Measurements from ENCODE around the gene CTBS. TPM values are rescaled to one million over a fixed set of nuclear protein-coding genes. Genes with fewer than 3 reads are reported as not detected.

The CTBS gene
- 10 to 100 TPM; 27.2 to 28.1 TPM for total RNA-seq

DNA sequence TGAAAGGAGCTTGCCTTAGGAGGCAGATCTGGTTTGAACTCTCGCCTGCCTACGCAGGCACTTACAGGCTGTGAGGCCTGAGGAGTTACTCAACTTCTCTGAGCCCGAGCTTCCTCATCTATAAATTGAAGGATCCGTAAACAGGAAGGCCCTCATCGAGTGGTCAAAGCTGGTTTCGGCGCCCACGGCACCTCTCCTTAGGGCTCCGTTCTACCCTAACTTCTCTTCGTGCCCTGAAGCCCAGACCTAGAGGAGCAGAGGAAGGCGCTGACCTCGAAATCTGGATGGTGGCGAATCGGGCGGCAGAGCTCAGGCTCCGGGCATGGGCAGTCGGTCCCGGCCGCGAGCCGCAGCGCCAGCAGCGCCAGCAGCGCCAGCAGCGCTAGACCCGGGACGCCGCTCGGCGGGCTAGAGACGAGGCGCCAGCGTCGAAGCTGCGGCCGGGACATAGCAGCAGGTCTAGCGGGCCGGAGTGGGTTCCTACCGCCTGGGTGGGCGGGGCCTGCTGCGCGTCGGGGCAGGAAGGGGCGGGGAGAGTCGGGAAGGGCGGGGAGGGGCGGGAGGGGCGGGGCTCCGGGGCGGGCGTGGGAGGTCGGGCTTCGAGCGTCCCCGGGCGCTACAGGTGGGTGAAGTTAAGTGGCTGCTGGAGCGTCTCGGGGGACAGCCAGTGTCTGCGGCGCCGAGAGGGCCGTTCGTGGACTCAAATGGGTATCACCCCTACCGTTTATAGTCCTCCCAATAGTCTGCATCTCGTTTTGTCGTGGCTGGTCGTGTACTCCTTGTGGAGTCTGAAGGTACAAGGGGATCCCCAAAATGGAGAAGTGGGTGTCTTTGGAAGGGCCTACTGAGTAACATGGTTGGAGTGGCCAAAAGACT is at the start of gene CTBS:
Gene CTBS, minus strand, starts transcription at position 474 of the 876 bp plus-strand sequence. Its CDS starts 25 bp downstream, at position 449.
- H3K27ac Mint-ChIP-seq: peak within 1 kb of the TSS; percentile 100
- H3K4me3 Mint-ChIP-seq: peak within 1 kb of the TSS; percentile 97
- peaks cover 39% of the 10 kb centered on the region for H3K4me1 Mint-ChIP-seq
- H3K27me3 Mint-ChIP-seq: no peaks in the 10 kb centered on the region
- ChIA-PET POLR2A (interaction anchor here (0.7 to 5.6 kb wide), 53 partner anchors 9 to 702 kb away, joined by 3 to 209 read pairs (median 4); partner anchors contain the start of genes BCL10, GNG5, PRKACB and RPF1), CTCF (interaction anchor here (1.0 to 3.7 kb wide), 9 partner anchors 23 to 439 kb away, joined by 3 to 27 read pairs (median 5); partner anchors contain the start of genes GNG5, PRKACB and SPATA1)
- peaks cover 42% of the 10 kb centered on the region for H3K36me3 Mint-ChIP-seq (ENCODE audit: low read depth)
- DNase-seq: peak; percentile 86
- H3K9me3 Mint-ChIP-seq: no peaks in the 10 kb centered on the region

DNA sequence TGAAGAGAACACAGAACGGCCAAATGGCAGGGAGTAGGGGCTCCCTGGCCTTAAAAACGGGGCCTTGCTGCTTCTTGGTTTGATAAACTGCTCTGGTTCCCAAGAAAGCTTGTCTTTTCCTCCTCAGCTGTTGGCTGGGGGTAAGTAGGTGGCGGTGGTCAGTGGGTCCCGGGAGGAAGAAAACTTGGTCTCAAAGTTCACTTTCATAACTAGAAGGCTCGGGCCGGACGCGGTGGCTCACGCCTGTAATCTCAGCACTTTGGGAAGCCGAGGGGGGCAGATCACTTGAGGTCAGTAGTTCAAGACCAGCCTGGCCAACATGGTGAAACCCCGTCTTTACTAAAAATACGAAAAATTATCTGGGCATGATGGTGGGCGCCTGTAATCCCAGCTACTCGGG is 47.3 kb upstream of the CTBS start:
- Mint-ChIP-seq H3K27ac (no peak overlapping the region), H3K36me3 (ENCODE audit: low read depth) (no peaks in the 10 kb centered on the region), H3K9me3 (no peaks in the 10 kb centered on the region), H3K4me1 (peaks cover 19% of the 10 kb centered on the region), H3K4me3 (no peak overlapping the region), H3K27me3 (peaks cover 4% of the 10 kb centered on the region)
- ChIA-PET CTCF (interaction anchor here (0.9 to 2.5 kb wide), 8 partner anchors 9 to 480 kb away, joined by 3 to 9 read pairs (median 4); no protein-coding TSS in a partner anchor), POLR2A (interaction anchor here (3.1 kb wide), 1 partner anchor 48 kb away, joined by 20 read pairs; the partner anchor contains the start of gene CTBS)
- no peak for DNase-seq

GRCh38 chr1:84620720-84621313 is 46.6 kb upstream of the CTBS start:
- peak; percentile 85 for DNase-seq
- CTCF ChIA-PET: interaction anchor here (0.6 to 1.9 kb wide), 40 partner anchors 8 to 482 kb away, joined by 3 to 24 read pairs (median 4); partner anchors contain the start of genes CTBS, PRKACB, RPF1 and SPATA1
- H3K4me1 Mint-ChIP-seq: peaks cover 19% of the 10 kb centered on the region
- H3K9me3 Mint-ChIP-seq: no peaks in the 10 kb centered on the region
- POLR2A ChIA-PET: interaction anchor here (1.0 to 3.1 kb wide), 6 partner anchors 47 to 477 kb away, joined by 3 to 20 read pairs (median 5); partner anchors contain the start of genes CTBS, GNG5, PRKACB and SPATA1
- H3K27ac Mint-ChIP-seq: peak overlapping the region; percentile 69
- no peaks in the 10 kb centered on the region for H3K36me3 Mint-ChIP-seq (ENCODE audit: low read depth)
- H3K27me3 Mint-ChIP-seq: no peaks in the 10 kb centered on the region
- H3K4me3 Mint-ChIP-seq: peak overlapping the region; percentile 83

DNA sequence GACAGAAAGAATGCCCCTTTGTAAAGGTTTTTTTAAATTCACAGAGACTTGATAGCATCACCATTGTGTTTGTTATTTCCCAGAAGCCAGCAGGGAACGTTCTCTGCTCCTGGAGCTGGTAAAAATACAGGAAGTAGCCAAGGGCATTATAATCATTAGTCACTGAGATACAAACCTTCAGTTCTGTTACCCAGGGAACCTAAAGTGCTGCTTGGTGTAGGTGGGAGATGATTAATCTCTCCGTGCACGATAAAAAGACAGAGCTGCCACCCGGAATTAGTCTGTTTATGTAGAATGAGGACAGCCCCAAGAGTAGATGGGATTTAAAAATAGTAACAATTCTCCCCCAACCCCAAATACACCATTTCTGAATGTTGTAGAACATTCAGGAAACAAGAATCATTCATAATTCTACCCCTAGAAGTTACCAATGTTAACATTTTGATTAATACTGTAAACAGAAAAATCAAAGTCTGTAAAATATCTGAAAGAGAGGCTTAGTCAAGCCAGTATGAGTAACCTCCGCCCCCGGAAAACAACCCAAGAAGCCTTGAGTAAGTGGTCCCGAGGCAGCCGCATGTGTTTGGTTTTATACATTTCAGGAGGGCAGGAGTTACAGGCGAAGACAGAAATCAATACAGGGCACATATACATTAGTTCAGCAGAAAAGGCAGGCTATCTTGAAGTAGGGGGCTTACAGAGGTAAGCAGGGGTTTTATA is 45.3 kb upstream of the CTBS start:
- no peak for DNase-seq
- no peaks in the 10 kb centered on the region for H3K27me3 Mint-ChIP-seq
- H3K9me3 Mint-ChIP-seq: peaks cover 4% of the 10 kb centered on the region
- ChIA-PET CTCF (interaction anchor here (0.8 to 1.9 kb wide), 30 partner anchors 10 to 478 kb away, joined by 3 to 24 read pairs (median 4); partner anchors contain the start of genes CTBS, PRKACB, RPF1 and SPATA1), POLR2A (interaction anchor here (1.0 to 3.1 kb wide), 5 partner anchors 46 to 476 kb away, joined by 3 to 20 read pairs (median 7); partner anchors contain the start of genes CTBS, GNG5, PRKACB and SPATA1)
- peak overlapping the region; percentile 36 for H3K27ac Mint-ChIP-seq
- peak overlapping the region; percentile 9 for H3K4me3 Mint-ChIP-seq
- H3K4me1 Mint-ChIP-seq: peaks cover 19% of the 10 kb centered on the region
- H3K36me3 Mint-ChIP-seq (ENCODE audit: low read depth): peaks cover under 1% of the 10 kb centered on the region

- H3K4me1 Mint-ChIP-seq: peaks cover 17% of the 10 kb centered on the region
- peaks cover 12% of the 10 kb centered on the region for H3K36me3 Mint-ChIP-seq (ENCODE audit: low read depth)
- no peak overlapping the region for H3K27ac Mint-ChIP-seq
- no peak for DNase-seq
- ChIA-PET POLR2A (no interaction called here), CTCF (interaction anchor here (0.8 kb wide), 1 partner anchor 305 kb away, joined by 3 read pairs; no protein-coding TSS in a partner anchor)
- no peaks in the 10 kb centered on the region for H3K27me3 Mint-ChIP-seq
- H3K9me3 Mint-ChIP-seq: peaks cover 20% of the 10 kb centered on the region
- H3K4me3 Mint-ChIP-seq: no peak overlapping the region
Observed at GRCh38 chr1:84617349-84617748, 43.1 kb upstream of the CTBS start.

DNA sequence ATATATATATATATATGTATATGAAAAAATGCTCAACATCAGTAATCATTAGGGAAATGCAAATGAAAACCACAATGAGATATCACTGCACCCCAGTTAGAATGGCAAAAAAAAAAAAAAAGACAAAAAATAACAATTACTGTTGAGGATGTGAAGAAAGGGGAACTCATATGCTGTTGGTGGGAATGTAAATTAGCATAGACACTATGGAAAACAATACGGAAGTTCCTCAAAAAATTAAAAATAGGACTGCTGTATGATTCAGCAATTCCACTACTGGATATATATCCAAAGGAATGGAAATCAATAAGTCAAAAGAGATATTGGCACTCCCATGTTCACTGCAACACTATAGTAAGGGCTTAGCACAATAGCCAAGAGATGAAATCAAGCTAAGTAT is 41.5 kb upstream of the CTBS start:
- DNase-seq: no peak
- Mint-ChIP-seq H3K4me3 (no peak overlapping the region), H3K4me1 (peaks cover 13% of the 10 kb centered on the region), H3K27ac (no peak overlapping the region), H3K36me3 (ENCODE audit: low read depth) (peaks cover 17% of the 10 kb centered on the region), H3K9me3 (peaks cover 25% of the 10 kb centered on the region), H3K27me3 (no peaks in the 10 kb centered on the region)
- POLR2A ChIA-PET: no interaction called here
- CTCF ChIA-PET: no interaction called here

DNA sequence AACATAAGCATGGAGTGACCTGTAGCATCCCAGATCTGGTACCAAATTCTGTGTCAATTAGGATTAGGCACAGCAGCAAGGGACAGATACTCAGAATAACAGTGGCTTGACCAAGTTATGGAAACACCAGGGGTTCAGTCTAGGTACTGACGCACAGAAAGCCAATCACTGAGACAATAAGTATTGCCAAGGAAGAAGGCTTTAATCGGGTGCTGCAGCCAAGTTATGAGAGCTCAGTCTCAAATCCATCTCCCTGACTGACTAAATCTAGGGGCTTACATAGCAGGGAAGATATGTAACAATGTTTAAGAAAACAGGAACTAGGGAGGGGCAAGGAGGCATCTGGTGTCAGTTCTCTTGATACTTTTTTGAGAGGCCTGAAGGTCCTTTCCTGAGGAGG is 39.6 kb upstream of the CTBS start:
- Mint-ChIP-seq H3K9me3 (peaks cover 28% of the 10 kb centered on the region), H3K4me3 (no peak overlapping the region), H3K36me3 (ENCODE audit: low read depth) (peaks cover 17% of the 10 kb centered on the region), H3K4me1 (no peaks in the 10 kb centered on the region), H3K27ac (no peak overlapping the region), H3K27me3 (no peaks in the 10 kb centered on the region)
- ChIA-PET CTCF (interaction anchor here (1.1 kb wide), 1 partner anchor 11 kb away, joined by 3 read pairs; no protein-coding TSS in a partner anchor), POLR2A (no interaction called here)
- DNase-seq: no peak

DNA sequence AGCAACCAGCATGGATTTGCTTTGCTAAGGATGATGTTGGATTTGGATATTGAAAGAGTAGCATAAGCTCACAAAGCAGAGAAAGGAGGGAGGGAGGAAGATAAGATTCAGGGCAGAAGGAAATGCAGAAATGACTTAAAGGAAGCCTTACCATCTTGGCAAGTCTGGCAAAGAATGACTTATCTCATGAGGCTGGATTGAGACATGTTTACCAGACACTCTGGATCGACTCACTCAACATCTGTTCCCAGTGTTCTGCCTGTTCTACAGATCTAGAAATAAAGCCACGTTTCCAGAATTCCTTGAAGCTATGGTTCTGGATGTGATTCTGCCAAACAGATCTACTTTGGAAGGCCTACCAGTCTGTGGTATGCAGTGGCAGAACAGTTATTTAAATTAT is 38.8 kb upstream of the CTBS start:
- Mint-ChIP-seq H3K4me1 (no peaks in the 10 kb centered on the region), H3K9me3 (peaks cover 28% of the 10 kb centered on the region), H3K27ac (no peak overlapping the region), H3K36me3 (ENCODE audit: low read depth) (peaks cover 17% of the 10 kb centered on the region), H3K4me3 (no peak overlapping the region), H3K27me3 (no peaks in the 10 kb centered on the region)
- no peak for DNase-seq
- ChIA-PET CTCF (interaction anchor here (1.1 kb wide), 1 partner anchor 12 kb away, joined by 3 read pairs; no protein-coding TSS in a partner anchor), POLR2A (no interaction called here)

- CTCF ChIA-PET: no interaction called here
Observed at GRCh38 chr1:84611796-84612195, 37.6 kb upstream of the CTBS start.

DNA sequence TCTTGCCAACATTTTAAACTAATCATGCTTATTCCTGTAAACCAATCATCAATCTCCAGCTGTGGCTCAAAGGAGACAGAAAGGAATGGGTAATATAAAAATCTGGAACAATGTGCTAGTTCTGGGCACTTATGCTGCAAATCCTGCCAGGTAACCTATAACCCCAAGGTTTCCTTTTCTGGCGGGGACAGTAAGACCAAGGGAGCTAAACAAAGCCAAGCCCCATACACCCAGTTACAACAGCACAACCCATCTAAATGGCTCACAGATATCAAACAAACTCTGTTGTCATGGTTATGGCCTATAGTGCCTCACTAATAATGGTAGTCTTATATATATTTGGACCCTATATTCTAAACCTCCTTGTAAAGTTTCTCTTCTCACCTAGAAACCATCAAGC is 36.9 kb upstream of the CTBS start:
- H3K9me3 Mint-ChIP-seq: peaks cover 36% of the 10 kb centered on the region
- CTCF ChIA-PET: interaction anchor here (1.2 kb wide), 1 partner anchor 9 kb away, joined by 3 read pairs; no protein-coding TSS in a partner anchor
- H3K4me3 Mint-ChIP-seq: no peak overlapping the region
- H3K27me3 Mint-ChIP-seq: peaks cover 3% of the 10 kb centered on the region
- peaks cover 19% of the 10 kb centered on the region for H3K36me3 Mint-ChIP-seq (ENCODE audit: low read depth)
- H3K4me1 Mint-ChIP-seq: no peaks in the 10 kb centered on the region
- no peak for DNase-seq
- H3K27ac Mint-ChIP-seq: no peak overlapping the region
- POLR2A ChIA-PET: no interaction called here

More at GRCh38 chr1:84611796-84612195, 37.6 kb upstream of the CTBS start:
- H3K27me3 Mint-ChIP-seq: no peaks in the 10 kb centered on the region
- no peak overlapping the region for H3K4me3 Mint-ChIP-seq
- H3K9me3 Mint-ChIP-seq: peaks cover 30% of the 10 kb centered on the region
- DNase-seq: no peak
- peaks cover 17% of the 10 kb centered on the region for H3K36me3 Mint-ChIP-seq (ENCODE audit: low read depth)
- POLR2A ChIA-PET: no interaction called here
- no peak overlapping the region for H3K27ac Mint-ChIP-seq
- no peaks in the 10 kb centered on the region for H3K4me1 Mint-ChIP-seq

DNA sequence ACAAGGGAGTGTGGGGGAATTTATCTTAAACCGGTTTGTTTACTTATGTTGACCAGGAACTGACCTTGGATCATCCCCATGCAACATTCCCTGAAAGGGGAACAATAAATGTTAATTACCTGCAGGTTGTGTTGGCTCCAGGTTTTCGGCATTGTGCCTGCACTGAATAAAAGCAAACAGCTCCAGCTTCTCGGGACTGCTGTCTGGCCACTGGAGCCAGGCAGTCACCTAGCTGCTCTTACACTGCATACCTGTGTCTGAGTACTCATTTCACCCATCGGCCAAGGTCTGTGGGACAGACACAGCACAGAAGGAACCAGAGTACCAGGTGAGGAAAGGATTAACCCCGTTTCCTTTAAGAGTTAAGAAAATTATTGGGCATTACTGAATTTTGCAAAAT is 32.7 kb upstream of the CTBS start:
- H3K4me3 Mint-ChIP-seq: no peak overlapping the region
- no peak overlapping the region for H3K27ac Mint-ChIP-seq
- peaks cover 23% of the 10 kb centered on the region for H3K36me3 Mint-ChIP-seq (ENCODE audit: low read depth)
- CTCF ChIA-PET: interaction anchor here (1.1 kb wide), 2 partner anchors 13 to 15 kb away, joined by 3 to 4 read pairs; no protein-coding TSS in a partner anchor
- H3K27me3 Mint-ChIP-seq: peaks cover 3% of the 10 kb centered on the region
- POLR2A ChIA-PET: no interaction called here
- H3K4me1 Mint-ChIP-seq: no peaks in the 10 kb centered on the region
- DNase-seq: no peak
- peaks cover 44% of the 10 kb centered on the region for H3K9me3 Mint-ChIP-seq

GRCh38 chr1:84605157-84605556 is 30.9 kb upstream of the CTBS start:
- ChIA-PET POLR2A (interaction anchor here (1.6 kb wide), 1 partner anchor 31 kb away, joined by 5 read pairs; the partner anchor contains the start of gene CTBS), CTCF (no interaction called here)
- Mint-ChIP-seq H3K36me3 (ENCODE audit: low read depth) (peaks cover 19% of the 10 kb centered on the region), H3K9me3 (peaks cover 38% of the 10 kb centered on the region), H3K4me1 (peaks cover 4% of the 10 kb centered on the region), H3K4me3 (no peak overlapping the region), H3K27ac (no peak overlapping the region), H3K27me3 (peaks cover 3% of the 10 kb centered on the region)
- no peak for DNase-seq

Measured in activated CD4-positive, alpha-beta memory T cell treated with anti-CD3 and anti-CD28 coated beads, Interleukin-2, amount 10 ng/mL, durations not matched to agents 7 days and 5 days (primary cell).